Spinal cord (tissue), 10 donors: Measurements from ENCODE around the gene HOXC9. TPM values are rescaled to one million over a fixed set of nuclear protein-coding genes. Genes with fewer than 3 reads are reported as not detected.

ENCODE experiments used
- DNase-seq, 6 donors: peaks; one replicate each; pipeline versions ENCODE4 v3.0.0 to v3.0.0-alpha.2; 2013 to 2015; ENCODE audit warnings: low spot score in 6 of 6, low read depth in 4 of 6
- H3K27ac ChIP-seq: one replicate; pipeline ENCODE4 v1.5.1; 2013; ENCODE audit warnings: low read depth, low read length, control low read depth
- H3K27me3 ChIP-seq: one replicate; pipeline ENCODE4 v1.6.1; 2013; ENCODE audit warnings: low read length; ENCODE audit not compliant: control insufficient read depth, insufficient read depth
- H3K36me3 ChIP-seq: one replicate; pipeline ENCODE4 v1.6.1; 2013; ENCODE audit warnings: low read length; ENCODE audit not compliant: control insufficient read depth, insufficient read depth
- H3K4me1 ChIP-seq: one replicate; pipeline ENCODE4 v1.6.1; 2013; ENCODE audit warnings: low read length; ENCODE audit not compliant: control insufficient read depth, insufficient read depth
- H3K4me3 ChIP-seq: one replicate; pipeline ENCODE4 v1.5.1; 2013; ENCODE audit warnings: low read depth, low read length, control low read depth
- H3K9me3 ChIP-seq: one replicate; pipeline ENCODE4 v1.6.1; 2013; ENCODE audit warnings: low read length; ENCODE audit not compliant: control insufficient read depth, insufficient read depth
- WGBS: methylation state at CpG from one replicate; pipeline ENCODE4 v1.1.5; 2013; ENCODE audit warnings: missing lambda C conversion rate; ENCODE audit not compliant: insufficient coverage; 5-methylcytosine and 5-hydroxymethylcytosine counted together
- polyA plus RNA-seq, 2 donors: library from polyadenylated mRNA; unstranded; fragments of 120-200 nt; gene quantifications; one replicate each; pipeline ENCODE4 v1.2.1, GENCODE V29; 2013; ENCODE audit not compliant: insufficient read length in 2 of 2
- total RNA-seq, 2 donors: library from RNA; depleted of rRNA in 1 of 2; stranded (reverse); fragments of 120-200 nt in 1 of 2; fragments of >200 nt in 1 of 2; gene quantifications; one replicate each; pipeline versions ENCODE4 v1.2.3 to v1.2.4, GENCODE V29; 2013 to 2014
- donor health status: healthy.

HOXC9 gene
- total and polyA plus RNA-seq, 4 donors: 1.6 to 17.9 (median 11.3) TPM

DNA sequence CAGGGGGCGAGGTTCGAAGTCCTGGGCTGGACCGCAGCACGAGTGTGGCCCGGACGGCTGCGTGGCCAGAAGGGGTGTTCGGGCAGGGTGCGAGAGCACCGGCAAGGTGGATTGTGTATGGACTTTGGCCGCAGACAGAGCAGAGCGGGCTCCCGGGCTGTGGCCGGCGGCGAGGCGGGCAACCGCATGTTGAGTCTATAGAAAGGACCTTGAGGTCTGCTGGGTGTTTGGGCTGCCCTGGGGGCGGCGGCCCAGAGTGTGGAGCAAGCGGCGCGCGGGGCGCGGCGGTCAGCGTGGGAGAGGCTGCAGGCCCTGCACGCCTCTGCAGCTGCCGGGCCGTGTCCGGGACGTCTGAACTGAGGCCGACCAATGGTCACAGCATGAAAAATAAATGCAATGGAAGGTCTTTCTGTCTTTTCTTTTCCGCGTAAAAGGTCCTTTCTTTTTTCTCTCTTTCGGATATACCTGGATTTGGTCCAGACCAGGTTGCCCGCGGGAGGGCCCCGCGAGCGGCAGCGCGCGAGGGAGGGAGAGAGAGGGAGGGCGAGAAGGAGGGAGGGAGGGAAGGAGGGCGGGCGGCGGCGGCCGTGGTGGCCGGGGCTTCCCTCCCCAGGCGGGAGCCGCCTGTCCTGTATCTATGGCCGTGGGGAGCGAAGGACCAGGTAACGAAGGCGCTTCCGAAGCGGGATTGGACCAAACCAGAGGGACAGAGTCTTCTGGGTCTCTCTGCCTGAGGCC lies 5.5 kb upstream of the HOXC9 start:
- H3K4me1 ChIP-seq: peaks cover 83% of the 10 kb centered on the region
- 6% methylated on average over 52 of the region's 60 CpGs for WGBS
- H3K27me3 ChIP-seq: peaks cover 50% of the 10 kb centered on the region
- H3K27ac ChIP-seq: peak overlapping the region; percentile 99
- no peak for DNase-seq
- H3K36me3 ChIP-seq: peaks cover 13% of the 10 kb centered on the region
- peak overlapping the region; percentile 94 for H3K4me3 ChIP-seq
- H3K9me3 ChIP-seq: no peaks in the 10 kb centered on the region

DNA sequence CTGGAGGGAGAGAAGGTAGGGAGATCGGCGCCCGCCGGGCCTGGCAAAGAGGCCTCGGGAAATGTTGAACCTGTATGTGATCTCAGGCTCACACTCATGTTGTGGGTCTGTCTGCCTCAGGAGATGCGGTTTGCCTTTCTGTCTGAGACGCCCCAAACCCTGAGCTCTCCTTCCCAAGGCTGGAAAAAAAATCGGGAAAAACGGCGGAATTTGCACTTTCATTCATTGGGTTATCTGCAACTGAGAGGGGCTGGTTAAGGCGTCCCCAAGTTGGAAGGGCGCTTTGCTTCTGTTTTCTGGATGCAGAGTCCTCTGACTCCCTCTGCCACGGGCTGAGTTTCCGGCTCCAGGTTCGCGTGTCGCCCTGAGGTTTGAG lies 5.0 kb upstream of the HOXC9 start:
- 6% methylated on average over 17 of the region's 17 CpGs for WGBS
- peak overlapping the region; percentile 94 for H3K4me3 ChIP-seq
- peaks cover 13% of the 10 kb centered on the region for H3K36me3 ChIP-seq
- H3K27me3 ChIP-seq: peaks cover 44% of the 10 kb centered on the region
- DNase-seq: no peak
- no peaks in the 10 kb centered on the region for H3K9me3 ChIP-seq
- peak overlapping the region; percentile 99 for H3K27ac ChIP-seq
- H3K4me1 ChIP-seq: peaks cover 85% of the 10 kb centered on the region

DNA sequence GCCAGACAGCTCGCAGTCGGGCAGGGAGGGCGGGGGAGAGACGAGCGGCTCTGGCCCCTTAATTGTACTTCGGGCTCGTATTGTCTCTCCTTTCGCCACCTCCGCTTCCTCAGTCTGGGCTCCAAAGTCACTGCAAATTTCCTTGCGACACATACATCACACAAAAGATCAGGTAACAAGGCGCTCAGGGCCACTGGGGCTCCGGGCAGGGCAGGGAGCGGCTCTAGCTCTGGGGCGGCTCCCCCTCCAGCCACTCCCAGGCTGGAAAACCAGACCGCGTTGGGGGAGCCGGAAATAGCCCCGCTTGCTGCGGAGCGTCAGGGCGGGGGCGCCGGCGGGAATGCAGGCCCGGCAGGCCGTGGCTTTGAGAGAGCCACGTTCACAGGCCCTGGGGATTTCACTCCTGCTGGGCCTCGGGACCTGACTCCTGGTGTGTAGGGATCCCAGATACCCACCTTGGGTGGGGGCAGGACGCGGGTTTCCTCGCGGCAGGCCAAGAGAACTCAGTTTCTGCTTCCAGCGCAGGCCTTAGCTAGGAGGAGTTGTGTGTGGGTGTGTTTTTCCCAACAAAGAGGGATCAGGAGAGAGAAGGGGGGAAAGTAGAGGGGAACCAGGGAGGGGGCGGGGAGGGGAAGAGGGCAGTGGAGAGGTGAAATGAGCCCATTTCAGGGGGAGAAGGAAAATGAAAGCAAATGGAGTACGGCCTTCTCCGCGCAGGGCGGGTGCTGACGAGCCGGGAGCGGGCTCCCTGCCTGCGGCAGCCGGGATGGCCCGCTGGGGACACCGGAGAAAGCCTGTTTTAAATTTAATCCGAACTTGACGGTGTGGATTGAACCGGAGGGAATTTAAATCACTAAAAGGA lies 4.4 kb upstream of the HOXC9 start:
- Histone ChIP-seq H3K4me3 (peak overlapping the region; percentile 94), H3K4me1 (peaks cover 82% of the 10 kb centered on the region), H3K36me3 (peaks cover 11% of the 10 kb centered on the region), H3K9me3 (no peaks in the 10 kb centered on the region), H3K27ac (peak overlapping the region; percentile 99), H3K27me3 (peaks cover 39% of the 10 kb centered on the region)
- 6% methylated on average over 48 of the region's 48 CpGs for WGBS
- DNase-seq: no peak

DNA sequence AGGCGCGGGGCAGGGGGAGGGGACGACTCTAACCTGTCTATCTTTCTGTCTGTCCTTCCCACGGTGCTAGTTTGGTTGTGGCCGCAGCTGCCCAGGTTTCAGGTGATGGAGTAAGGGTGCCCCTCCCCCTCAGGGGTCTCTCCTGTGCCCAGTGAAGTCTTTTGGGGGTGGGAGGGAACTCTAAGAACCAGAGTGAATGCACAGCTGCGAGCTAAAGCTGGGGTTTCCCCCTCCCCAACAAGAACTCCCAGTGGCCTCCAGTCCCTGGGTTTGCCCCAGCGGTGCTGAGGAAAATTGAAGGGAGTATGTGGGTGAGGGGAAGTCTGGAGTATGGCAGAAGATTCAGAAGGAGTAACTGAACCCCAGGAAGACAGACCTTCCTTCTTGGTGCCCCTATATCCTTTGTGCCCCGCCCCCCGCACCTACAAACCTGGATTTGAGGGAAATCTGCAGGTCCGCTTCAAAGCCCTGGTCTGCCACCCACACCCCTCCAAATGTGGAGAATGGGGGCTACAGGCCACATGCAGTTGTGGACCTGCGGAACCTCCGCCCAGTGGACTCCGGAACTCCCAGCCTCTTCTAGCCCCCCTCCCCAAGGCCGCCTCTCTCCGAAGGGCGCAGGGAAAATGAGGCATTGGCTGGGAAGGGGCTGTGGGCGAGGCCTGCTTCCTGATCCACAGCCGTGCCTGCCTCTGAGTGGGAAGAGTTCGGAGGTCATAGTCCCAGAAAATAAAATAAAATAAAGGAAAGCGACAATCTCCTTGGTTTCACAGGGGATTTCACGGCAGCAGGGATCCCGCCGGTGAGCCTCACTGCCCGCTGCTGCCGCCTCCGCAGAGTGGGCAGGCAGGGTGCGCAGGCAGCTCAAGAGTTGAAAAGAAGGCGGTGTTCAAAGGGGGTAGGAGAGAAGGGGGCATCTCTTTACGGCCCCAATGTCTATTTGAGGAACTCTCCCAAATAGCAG lies 3.4 kb upstream of the HOXC9 start:
- no peak for DNase-seq
- H3K27ac ChIP-seq: peak overlapping the region; percentile 99
- H3K27me3 ChIP-seq: peaks cover 30% of the 10 kb centered on the region
- peak overlapping the region; percentile 94 for H3K4me3 ChIP-seq
- peaks cover 14% of the 10 kb centered on the region for H3K36me3 ChIP-seq
- peaks cover 82% of the 10 kb centered on the region for H3K4me1 ChIP-seq
- no peaks in the 10 kb centered on the region for H3K9me3 ChIP-seq
- WGBS: 29% methylated on average over 19 of the region's 29 CpGs

DNA sequence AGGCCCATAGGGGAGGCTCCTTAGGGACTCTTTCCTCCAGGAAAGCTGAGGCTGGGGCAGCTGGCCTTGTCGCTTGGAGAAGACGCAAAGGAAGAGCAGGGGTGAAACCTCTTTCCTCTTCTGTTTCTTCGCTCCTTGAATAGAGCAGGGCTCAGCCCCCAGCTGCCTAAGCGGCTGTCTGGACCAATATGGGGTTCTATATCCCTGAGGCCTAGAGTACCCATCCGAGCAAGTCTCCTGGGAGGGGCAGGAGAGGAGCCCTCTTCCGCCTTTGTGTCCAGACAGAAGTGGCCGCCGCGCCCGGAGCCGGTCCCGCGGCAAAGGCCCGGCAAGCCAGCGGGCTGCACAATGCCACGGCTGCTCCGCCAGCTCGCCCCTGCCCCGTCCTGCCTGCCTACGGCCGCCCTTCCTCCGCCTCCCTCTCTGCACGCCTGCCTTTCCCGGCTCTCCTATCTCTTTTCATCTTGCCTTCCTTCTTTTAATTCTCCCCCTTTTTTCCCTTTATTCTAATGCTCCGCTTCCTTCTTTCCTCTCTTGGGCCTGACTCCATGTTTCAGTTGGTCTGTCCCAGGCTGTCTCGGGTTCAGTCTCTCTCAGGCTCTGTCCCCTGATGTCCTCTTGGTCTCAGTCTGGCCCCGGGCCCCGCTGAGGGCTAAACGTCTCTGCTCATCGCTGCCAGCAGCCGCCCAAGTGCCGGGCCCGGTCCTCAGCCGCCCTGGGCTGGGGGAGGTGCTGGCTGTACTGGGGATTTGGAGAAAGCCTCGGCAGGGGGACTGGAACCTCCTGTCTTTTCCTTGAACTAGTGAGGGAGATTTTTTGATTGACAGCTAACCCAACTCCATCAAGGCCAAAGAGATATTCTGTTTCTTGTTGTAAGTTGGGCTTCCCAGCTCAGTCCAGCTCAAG lies 2.5 kb upstream of the HOXC9 start:
- peaks cover 26% of the 10 kb centered on the region for H3K27me3 ChIP-seq
- peak overlapping the region; percentile 94 for H3K4me3 ChIP-seq
- peaks cover 82% of the 10 kb centered on the region for H3K4me1 ChIP-seq
- WGBS: 7% methylated on average over 34 of the region's 35 CpGs
- no peak for DNase-seq
- H3K9me3 ChIP-seq: no peaks in the 10 kb centered on the region
- peaks cover 19% of the 10 kb centered on the region for H3K36me3 ChIP-seq
- H3K27ac ChIP-seq: peak overlapping the region; percentile 99

DNA sequence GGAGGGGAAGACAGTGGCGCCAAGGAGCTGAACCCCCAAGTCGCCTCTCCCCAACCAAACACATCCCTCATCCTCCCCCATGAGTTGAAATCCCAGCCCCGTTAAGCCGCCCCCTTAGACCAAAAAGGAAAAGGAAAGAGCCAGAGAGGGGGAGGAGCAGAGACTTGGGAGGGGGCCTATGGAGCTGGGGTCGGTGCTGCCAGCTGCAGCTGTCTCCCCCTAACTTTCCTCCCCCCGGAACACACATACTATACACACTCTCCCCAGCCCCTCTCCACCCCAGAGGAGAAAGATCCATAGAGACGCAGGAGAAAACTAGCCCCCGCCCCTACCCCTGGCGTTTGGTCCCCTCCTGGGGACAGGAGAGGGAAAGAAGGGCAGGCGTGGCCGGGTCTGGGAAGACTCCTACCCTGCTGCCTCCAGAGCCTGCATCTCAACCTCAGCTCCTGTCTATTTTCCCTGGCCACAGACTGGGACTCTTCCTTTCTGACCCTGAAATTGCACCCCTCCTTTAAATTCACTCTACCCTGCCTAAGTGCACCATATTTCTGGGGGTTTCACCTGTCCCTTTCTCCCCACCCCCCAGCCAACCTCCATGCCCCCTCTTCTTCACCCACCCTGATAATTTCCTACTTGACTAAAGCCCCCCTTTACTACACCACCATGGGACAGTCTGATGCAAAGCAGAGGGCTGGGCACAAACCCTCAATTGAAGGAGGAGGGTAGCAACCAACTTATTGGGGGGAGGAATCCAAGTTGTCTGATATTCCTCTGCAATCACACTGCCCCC lies 1.7 kb upstream of the HOXC9 start:
- H3K27ac ChIP-seq: peak overlapping the region; percentile 99
- peaks cover 23% of the 10 kb centered on the region for H3K27me3 ChIP-seq
- 0% methylated on average over 2 of the region's 11 CpGs for WGBS
- DNase-seq: no peak
- no peaks in the 10 kb centered on the region for H3K9me3 ChIP-seq
- H3K36me3 ChIP-seq: peaks cover 24% of the 10 kb centered on the region
- peak overlapping the region; percentile 94 for H3K4me3 ChIP-seq
- H3K4me1 ChIP-seq: peaks cover 85% of the 10 kb centered on the region

DNA sequence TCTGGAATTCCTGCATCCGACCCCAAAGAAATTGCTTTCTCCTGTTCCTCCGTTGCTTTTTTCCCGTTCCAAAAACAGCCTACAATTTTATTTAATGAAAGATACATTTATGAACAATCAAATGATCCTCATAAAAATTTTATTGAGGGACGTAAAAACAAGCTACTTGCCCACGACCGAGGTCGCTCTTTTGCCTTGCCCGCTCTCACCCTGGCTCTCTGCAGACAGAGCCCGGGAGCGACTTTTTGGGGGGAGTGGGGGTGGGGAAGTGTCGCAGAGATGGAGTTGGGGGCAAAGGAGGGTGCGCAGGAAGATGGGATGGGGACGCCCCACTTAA lies 1.1 kb upstream of the HOXC9 start:
- H3K27ac ChIP-seq: peak overlapping the region; percentile 99

DNA sequence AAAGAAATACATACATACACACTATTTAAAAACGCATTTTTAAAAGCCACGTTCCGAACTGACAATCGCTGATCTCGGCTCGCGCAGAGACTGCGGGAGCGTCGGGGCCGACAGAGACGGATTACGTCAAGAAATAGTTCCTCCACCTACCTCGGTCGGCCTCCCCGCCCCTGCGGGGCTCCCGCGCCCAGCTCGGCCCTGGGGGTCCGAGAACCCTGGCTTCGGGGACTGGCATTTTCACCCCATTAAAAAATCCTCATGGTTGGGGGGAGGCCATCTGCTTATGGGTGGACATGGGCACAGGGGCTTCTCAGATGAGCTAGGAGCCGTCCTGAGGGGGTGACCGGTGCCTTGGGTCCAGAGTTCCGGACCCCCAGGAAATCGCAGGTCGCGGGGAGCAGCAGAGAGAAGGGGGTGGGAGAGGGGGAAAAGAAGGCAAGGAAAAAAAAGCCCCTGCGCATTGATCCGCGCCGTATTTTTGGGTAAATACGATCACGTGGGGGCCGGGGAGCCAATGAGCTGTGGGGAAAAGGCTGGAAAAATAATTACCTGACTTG lies 324 bp upstream of the HOXC9 start:
- Histone ChIP-seq H3K36me3 (peaks cover 24% of the 10 kb centered on the region), H3K27ac (peak overlapping the region; percentile 99), H3K4me3 (peak overlapping the region; percentile 94), H3K9me3 (no peaks in the 10 kb centered on the region), H3K27me3 (peaks cover 11% of the 10 kb centered on the region), H3K4me1 (peaks cover 86% of the 10 kb centered on the region)
- WGBS: under 1% methylated on average over 19 of the region's 35 CpGs
- DNase-seq: peak in 4 of 6 donors; percentile 81 to 88 (median 86)

More for the DNA sequence above, 1.1 kb upstream of the HOXC9 start:
- H3K36me3 ChIP-seq: peaks cover 24% of the 10 kb centered on the region
- H3K4me1 ChIP-seq: peaks cover 85% of the 10 kb centered on the region
- DNase-seq: no peak
- no CpG with 5 or more reads among the region's 13 CpGs for WGBS
- H3K4me3 ChIP-seq: peak overlapping the region; percentile 94
- H3K27me3 ChIP-seq: peaks cover 17% of the 10 kb centered on the region
- no peaks in the 10 kb centered on the region for H3K9me3 ChIP-seq
